HepG2 (cell line): ENCODE results near the gene CALD1.

Experiments used
- HNRNPLL ChIP-seq: fragments of 200-400 bp; formaldehyde crosslinking; IDR thresholded peaks from 2 replicates; pipeline ENCODE4 v1.6.1; 2017; ENCODE audit warnings: mild to moderate bottlenecking, low read depth, low read length; ENCODE audit not compliant: poor library complexity, severe bottlenecking
- ZNF850 ChIP-seq: sonication (generic); formaldehyde crosslinking; conservative IDR thresholded peaks from 2 replicates; pipeline ENCODE4 v1.9.0; 2021; ENCODE audit warnings: mild to moderate bottlenecking, missing genetic modification reagents

DNA sequence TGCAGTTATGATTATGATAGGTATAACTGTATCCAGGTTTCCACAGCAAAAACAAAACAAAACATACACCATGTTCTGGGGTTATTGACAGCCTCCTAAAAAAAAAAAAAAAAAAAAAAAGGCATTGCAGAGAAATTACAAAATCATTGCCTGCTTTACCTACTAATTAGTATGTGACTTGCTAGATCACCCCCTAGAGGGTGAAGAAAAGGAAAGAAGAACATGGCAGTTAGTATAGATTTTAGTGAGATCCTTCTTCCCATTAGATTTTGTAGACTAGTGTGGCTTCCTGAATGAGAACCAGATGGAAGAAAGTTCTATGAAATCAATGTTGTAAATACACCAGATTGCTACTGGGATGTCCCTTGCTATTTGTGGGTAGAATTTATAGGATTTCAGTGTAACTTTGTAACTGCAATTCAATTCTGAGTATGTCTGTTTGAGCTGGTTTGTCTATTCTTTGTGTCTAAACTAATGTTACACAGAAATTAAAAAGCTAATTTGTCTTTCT lies 182.9 kb downstream of the CALD1 start:
- TF ChIP-seq ZNF850 (CRISPR knock-in tag): no peak
- TF ChIP-seq HNRNPLL: no peak
